Measurements from ENCODE around the gene TTLL1.

The TTLL1 gene

DNA sequence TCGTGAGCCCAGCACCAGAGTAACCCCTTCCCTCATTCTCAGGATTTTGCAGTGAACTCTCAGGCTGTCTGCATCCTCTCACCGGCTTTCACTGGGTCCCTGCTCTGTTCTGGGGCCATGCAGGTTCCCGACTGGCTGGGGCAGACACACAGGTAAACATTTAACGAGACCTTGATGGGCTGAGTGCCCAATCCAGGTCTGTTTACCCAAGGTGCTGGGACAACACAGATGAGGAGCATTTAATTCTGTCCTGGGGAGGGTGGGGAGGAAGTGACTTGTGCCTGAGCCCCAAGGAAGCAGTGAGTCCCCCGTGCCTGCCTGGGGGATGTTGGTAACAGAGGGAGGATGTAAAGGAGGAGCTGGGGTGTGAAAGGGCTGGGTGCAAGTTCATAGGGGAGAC is 25.8 kb upstream of the TTLL1 start:
- Histone ChIP-seq H3K27me3 (replicated peaks; ENCODE audit: control insufficient read depth, insufficient read depth, low read length) (no peaks in the 10 kb centered on the region), H3K4me3 (replicated peaks; ENCODE audit: low read depth, low read length) (no peak overlapping the region), H3K36me3 (ENCODE audit: control insufficient read depth, insufficient read depth, low read length) (no peaks in the 10 kb centered on the region)
- DNase-seq (ENCODE audit: extremely low read depth, insufficient read length), result no peak
- TF ChIP-seq, protein P1, sequence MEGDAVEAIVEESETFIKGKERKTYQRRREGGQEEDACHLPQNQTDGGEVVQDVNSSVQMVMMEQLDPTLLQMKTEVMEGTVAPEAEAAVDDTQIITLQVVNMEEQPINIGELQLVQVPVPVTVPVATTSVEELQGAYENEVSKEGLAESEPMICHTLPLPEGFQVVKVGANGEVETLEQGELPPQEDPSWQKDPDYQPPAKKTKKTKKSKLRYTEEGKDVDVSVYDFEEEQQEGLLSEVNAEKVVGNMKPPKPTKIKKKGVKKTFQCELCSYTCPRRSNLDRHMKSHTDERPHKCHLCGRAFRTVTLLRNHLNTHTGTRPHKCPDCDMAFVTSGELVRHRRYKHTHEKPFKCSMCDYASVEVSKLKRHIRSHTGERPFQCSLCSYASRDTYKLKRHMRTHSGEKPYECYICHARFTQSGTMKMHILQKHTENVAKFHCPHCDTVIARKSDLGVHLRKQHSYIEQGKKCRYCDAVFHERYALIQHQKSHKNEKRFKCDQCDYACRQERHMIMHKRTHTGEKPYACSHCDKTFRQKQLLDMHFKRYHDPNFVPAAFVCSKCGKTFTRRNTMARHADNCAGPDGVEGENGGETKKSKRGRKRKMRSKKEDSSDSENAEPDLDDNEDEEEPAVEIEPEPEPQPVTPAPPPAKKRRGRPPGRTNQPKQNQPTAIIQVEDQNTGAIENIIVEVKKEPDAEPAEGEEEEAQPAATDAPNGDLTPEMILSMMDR (IDR thresholded peaks at IDR 0.05; ENCODE audit: insufficient read depth, low read length, poor library complexity, severe bottlenecking), result no peak

DNA sequence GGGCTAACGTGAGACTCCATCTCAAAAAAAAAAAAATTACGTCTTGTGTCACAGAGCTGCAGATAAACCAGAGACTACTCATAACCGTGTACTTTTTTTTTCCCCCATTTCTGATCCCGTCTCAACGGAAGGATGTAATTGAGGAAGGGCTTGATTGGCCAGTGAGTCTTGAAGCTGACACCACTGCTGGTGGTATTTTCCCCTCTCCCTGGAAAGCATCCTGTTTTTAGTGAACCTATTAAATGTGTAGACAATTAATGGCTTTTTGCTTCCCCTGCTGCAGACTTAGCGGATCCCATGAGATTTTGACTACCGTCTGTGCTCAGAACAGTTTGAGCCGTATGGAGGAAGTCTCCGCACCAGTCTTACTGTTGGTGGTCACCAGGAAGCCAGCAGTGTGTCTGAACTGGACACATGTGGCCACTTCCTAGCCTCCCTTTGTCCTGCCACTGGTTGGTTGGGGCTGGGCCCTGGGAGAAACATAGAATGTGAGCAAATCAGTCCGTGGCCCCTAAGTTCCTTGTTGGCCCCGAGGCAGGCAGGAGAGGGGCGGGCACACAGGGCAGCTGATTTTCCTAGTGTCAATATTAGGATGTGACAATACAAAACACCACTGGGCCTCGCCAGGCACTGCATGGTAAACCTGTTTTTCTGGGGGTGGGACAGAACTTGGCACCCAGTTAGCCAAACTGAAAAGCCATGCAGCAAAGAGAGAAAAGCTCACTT is 24.5 kb upstream of the TTLL1 start:
- Histone ChIP-seq H3K4me3 (replicated peaks; ENCODE audit: low read depth, low read length) (no peak overlapping the region), H3K27me3 (replicated peaks; ENCODE audit: control insufficient read depth, insufficient read depth, low read length) (no peaks in the 10 kb centered on the region; the same call in 1 of the 2 replicates), H3K36me3 (ENCODE audit: control insufficient read depth, insufficient read depth, low read length) (no peaks in the 10 kb centered on the region)
- DNase-seq (ENCODE audit: extremely low read depth, insufficient read length), result no peak
- TF ChIP-seq, protein P1 (IDR thresholded peaks at IDR 0.05; ENCODE audit: insufficient read depth, low read length, poor library complexity, severe bottlenecking), result no peak

DNA sequence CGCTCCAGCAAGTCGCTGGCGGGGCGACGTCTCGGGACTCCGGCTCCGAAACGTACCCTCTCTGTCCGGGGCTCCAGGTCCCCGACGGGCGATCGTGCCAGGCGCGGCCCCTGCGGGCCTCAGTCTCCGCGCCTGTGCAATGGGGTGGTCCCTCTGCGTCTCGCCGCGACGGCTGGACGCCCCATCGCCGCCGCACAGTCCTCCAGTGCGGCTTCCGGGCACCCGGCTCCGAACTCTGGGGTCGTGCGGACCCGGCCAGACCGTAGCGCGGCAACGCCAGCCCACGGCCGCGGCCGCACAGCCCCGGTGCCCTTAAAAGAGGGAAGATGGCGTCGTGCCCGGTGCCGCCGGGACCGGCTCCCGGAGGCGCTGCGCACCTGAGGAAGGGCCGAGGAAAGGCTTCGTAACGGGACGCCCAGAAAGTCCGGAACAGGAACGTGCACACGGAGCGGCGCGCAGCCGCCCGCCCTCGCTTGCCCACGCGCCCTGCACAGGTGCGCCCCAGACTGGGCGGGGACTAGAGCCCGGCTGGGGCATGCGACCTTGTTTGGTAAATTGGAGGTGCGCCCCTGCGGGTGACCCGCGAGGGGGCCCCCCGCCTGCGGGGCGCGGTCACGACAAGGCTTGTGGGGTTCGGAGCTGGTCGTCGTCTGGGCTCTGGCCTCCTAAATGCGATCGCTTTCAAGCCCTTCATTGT is 21.9 kb upstream of the TTLL1 start:
- H3K27me3 ChIP-seq (replicated peaks; ENCODE audit: control insufficient read depth, insufficient read depth, low read length), result no peaks in the 10 kb centered on the region; the same call in 1 of the 2 replicates
- TF ChIP-seq, protein P1 (IDR thresholded peaks at IDR 0.05; ENCODE audit: insufficient read depth, low read length, poor library complexity, severe bottlenecking), result peak; percentile 11
- H3K4me3 ChIP-seq (replicated peaks; ENCODE audit: low read depth, low read length), result peak overlapping the region; percentile 76
- DNase-seq (ENCODE audit: extremely low read depth, insufficient read length), result peak; percentile 79
- no peaks in the 10 kb centered on the region for H3K36me3 ChIP-seq (ENCODE audit: control insufficient read depth, insufficient read depth, low read length)

DNA sequence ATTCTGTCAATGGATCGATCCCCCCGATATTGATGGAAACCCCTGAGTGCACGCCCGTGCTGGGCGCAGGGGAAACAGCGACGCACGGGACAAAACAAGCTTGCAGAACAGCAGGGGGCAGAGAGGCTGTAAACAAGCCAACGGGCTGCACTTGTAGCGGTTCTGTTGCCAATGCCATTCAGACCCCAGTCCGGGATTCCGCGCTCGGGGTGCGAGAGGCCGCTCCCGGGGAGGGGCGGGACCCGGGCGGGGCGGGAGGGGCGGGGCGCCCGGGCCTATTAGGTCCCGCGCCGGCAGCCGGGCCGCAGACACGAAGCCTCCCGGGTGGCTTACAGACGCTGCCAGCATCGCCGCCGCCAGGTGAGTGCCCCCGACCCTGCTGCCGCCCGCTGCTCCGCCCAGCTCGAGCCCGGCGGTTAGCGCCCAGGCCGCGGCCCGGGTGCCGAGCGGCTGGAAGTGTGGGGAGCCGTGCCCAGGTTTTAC is 21.3 kb upstream of the TTLL1 start, which contains the start of gene BIK:
Gene BIK (plus strand): TSS at position 307 of the 483 bp plus-strand sequence. CDS start 13,273 bp downstream, outside the sequence.
- H3K4me3 ChIP-seq (replicated peaks; ENCODE audit: low read depth, low read length), result peak within 1 kb of the TSS; percentile 76
- TF ChIP-seq, protein P1 (IDR thresholded peaks at IDR 0.05; ENCODE audit: insufficient read depth, low read length, poor library complexity, severe bottlenecking), result peak; percentile 48
- no peaks in the 10 kb centered on the region; the same call in 1 of the 2 replicates for H3K27me3 ChIP-seq (replicated peaks; ENCODE audit: control insufficient read depth, insufficient read depth, low read length)
- peak; percentile 67 for DNase-seq (ENCODE audit: extremely low read depth, insufficient read length)
- H3K36me3 ChIP-seq (ENCODE audit: control insufficient read depth, insufficient read depth, low read length), result no peaks in the 10 kb centered on the region

DNA sequence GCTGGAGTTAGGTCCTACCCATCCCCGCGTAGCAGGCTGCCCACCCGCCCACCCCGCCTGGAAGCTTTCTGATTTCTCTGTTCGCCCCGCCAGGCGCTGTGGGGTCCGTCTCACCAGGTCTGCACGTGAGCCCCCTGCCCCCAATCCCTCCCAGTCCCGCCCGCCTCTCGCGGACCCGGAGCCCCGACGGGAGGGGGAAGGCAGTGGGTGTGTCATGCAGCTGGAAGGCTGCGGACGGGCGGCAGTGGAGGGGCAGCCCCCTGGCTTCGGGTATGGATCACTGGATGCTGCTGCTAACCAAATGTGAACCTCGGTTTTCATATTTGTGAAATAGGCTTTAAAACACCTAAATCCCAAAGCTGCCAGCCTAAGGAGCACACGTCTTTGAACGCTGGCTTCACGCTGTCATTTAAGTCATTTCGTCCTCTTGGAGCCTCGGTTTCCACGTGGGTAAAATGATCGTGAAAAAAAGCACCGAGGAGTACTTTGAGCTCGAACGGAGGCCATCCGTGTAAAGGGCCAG is 20.8 kb upstream of the TTLL1 start:
- no peaks in the 10 kb centered on the region; the same call in 1 of the 2 replicates for H3K27me3 ChIP-seq (replicated peaks; ENCODE audit: control insufficient read depth, insufficient read depth, low read length)
- DNase-seq (ENCODE audit: extremely low read depth, insufficient read length), result no peak
- no peaks in the 10 kb centered on the region for H3K36me3 ChIP-seq (ENCODE audit: control insufficient read depth, insufficient read depth, low read length)
- TF ChIP-seq, protein P1 (IDR thresholded peaks at IDR 0.05; ENCODE audit: insufficient read depth, low read length, poor library complexity, severe bottlenecking), result no peak
- peak overlapping the region; percentile 76 for H3K4me3 ChIP-seq (replicated peaks; ENCODE audit: low read depth, low read length)
